Glutamatergic neuron (in vitro differentiated cells): ENCODE measurements around the gene IST1. TPM values are rescaled to one million over a fixed set of nuclear protein-coding genes. Genes with fewer than 3 reads are reported as not detected.

Experiments
- DNase-seq: peaks from one replicate; pipeline ENCODE4 v3.0.0; 2022
- H3K27ac Mint-ChIP-seq: one replicate; pipeline ENCODE4 v1.8.0; 2020; ENCODE audit warnings: mild to moderate bottlenecking, mixed read lengths, inconsistent platforms; ENCODE audit not compliant: unreplicated experiment
- H3K27me3 Mint-ChIP-seq: one replicate; pipeline ENCODE4 v1.8.0; 2020; ENCODE audit warnings: mild to moderate bottlenecking, moderate library complexity, mixed read lengths, inconsistent platforms; ENCODE audit not compliant: unreplicated experiment
- H3K36me3 Mint-ChIP-seq: one replicate; pipeline ENCODE4 v1.8.0; 2020; ENCODE audit warnings: mild to moderate bottlenecking, mixed read lengths, inconsistent platforms; ENCODE audit not compliant: unreplicated experiment
- H3K4me1 Mint-ChIP-seq: one replicate; pipeline ENCODE4 v1.8.0; 2020; ENCODE audit warnings: mild to moderate bottlenecking, low read depth, mixed read lengths, inconsistent platforms; ENCODE audit not compliant: unreplicated experiment
- H3K4me3 Mint-ChIP-seq: one replicate; pipeline ENCODE4 v1.8.0; 2020; ENCODE audit warnings: mild to moderate bottlenecking, mixed read lengths, inconsistent platforms; ENCODE audit not compliant: unreplicated experiment
- H3K9me3 Mint-ChIP-seq: one replicate; pipeline ENCODE4 v1.8.0; 2020; ENCODE audit warnings: mild to moderate bottlenecking, moderate library complexity, mixed read lengths, inconsistent platforms; ENCODE audit not compliant: unreplicated experiment
- CTCF ChIP-seq: fragments of 200-600 bp; sonication (generic); IDR thresholded peaks from one replicate; pipeline ENCODE4 v1.5.0; 2021; ENCODE audit not compliant: partially characterized antibody, unreplicated experiment
- total RNA-seq: library from RNA; stranded (reverse); fragmentation: NEBNext Ultra II Directional; extraction: Animal tissue kit (Norgen Biotek cat#: 25700); gene quantifications from one replicate; pipeline ENCODE4 v1.2.1, GENCODE V29; 2021; ENCODE audit not compliant: unreplicated experiment

IST1 gene
- total RNA-seq, 1 donor from 2014 or later: 271 TPM

- Mint-ChIP-seq H3K9me3 (no peaks in the 10 kb centered on the region), H3K4me1 (no peaks in the 10 kb centered on the region), H3K4me3 (no peak overlapping the region), H3K36me3 (no peaks in the 10 kb centered on the region), H3K27me3 (no peaks in the 10 kb centered on the region), H3K27ac (no peak overlapping the region)
- no peak for DNase-seq
- TF ChIP-seq CTCF: no peak
Observed at GRCh38 chr16:71973001-71973400, 77.7 kb downstream of the IST1 start.

GRCh38 chr16:71974068-71974818, 78.9 kb downstream of the IST1 start:
- H3K27ac Mint-ChIP-seq: no peak overlapping the region
- no peaks in the 10 kb centered on the region for H3K4me1 Mint-ChIP-seq
- H3K4me3 Mint-ChIP-seq: no peak overlapping the region
- no peak for DNase-seq
- no peaks in the 10 kb centered on the region for H3K27me3 Mint-ChIP-seq
- H3K9me3 Mint-ChIP-seq: no peaks in the 10 kb centered on the region
- H3K36me3 Mint-ChIP-seq: no peaks in the 10 kb centered on the region
- no peak for TF ChIP-seq CTCF

Other genes starting within 250 kb of the IST1 start
- gene PHLPP2, start 170.8 kb upstream of the IST1 start, total RNA-seq: 8.1 TPM
- gene AP1G1, start 86.7 kb upstream of the IST1 start, total RNA-seq: 104 TPM
- gene ATXN1L, start 49.6 kb upstream of the IST1 start, total RNA-seq: 27.6 TPM
- 40.9 TPM for gene ZNF821, start 11.3 kb upstream of the IST1 start, total RNA-seq
- not detected for gene PKD1L3, start 104.9 kb downstream of the IST1 start, total RNA-seq
- 9.1 TPM for gene DHODH, start 113.2 kb downstream of the IST1 start, total RNA-seq
- not detected for gene HP, start 159.0 kb downstream of the IST1 start, total RNA-seq
- not detected for gene HPR, start 167.7 kb downstream of the IST1 start, total RNA-seq
- 7.1 TPM for gene TXNL4B, start 198.1 kb downstream of the IST1 start, total RNA-seq
- 86.5 TPM for gene DHX38, start 198.3 kb downstream of the IST1 start, total RNA-seq